ENCODE data around the gene GPC3.
"Not testable (repeated sequence)": the region's sequence is repeated elsewhere in the genome, so short reads cannot be mapped to it uniquely, and the experiment has no call there.

GPC3 gene

DNA sequence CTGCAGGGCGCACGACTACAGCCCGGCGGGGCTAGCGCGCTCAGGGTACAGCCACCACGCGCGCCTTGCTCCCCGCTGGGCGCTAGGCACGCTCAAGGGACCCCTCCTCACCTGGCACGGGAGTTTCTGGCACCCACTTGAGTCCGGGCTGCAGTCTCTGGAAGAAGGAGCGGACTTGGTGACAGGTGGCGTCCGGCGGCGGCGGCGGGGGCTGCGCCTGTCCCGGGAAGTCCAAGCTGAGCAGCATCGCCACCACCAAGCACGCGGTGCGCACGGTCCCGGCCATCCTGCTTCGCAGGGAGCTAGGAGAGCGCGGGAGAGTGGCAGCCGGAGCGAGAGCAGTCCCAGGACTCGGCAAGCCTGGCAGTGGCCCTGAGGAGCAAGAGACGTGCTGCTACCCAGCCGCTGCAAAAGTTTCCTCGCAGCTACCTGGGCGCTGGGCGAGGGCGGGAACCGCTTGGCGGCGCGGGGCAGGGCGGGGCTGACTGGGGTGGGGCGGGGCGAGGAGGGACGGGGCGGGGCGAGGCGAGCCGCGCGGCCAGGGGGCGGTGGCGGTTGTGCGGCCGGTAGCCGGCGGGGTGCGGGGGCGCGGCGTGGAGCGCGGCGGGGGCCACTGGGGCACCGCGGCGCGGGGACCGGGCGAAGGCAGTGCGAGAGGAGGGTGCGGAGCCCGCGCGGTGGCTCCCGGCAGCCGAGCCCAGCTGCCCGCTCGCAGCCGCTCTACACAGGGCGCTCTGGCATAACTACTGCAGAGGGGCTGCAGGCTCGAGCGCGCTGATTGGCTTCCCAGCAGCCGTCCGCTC, at the start of gene GPC3:
TSS of gene GPC3 (minus strand) at position 431 of the 803 bp plus-strand sequence.
- peak; percentile 5 for DNase-seq

DNA sequence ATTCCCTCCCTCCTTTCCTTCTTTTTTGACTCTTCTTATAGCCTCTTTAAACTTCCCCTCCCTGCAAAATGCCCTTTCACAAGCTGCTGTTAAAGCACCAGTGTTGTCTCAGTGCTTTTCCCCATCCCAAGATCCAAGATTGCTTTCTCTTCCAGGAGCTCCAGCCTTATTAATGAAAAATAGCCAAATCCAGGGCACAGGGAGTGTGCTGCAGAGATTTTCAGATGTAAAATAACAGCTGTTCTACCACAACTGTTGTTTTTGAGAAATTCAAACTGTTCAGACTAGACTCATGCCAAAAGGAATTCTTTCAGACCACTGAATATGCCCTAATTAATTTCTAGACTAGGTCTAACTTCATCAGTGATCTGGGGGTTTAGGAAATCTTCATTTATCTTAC, 47.0 kb upstream of the GPC3 start:
- no peak for DNase-seq

DNA sequence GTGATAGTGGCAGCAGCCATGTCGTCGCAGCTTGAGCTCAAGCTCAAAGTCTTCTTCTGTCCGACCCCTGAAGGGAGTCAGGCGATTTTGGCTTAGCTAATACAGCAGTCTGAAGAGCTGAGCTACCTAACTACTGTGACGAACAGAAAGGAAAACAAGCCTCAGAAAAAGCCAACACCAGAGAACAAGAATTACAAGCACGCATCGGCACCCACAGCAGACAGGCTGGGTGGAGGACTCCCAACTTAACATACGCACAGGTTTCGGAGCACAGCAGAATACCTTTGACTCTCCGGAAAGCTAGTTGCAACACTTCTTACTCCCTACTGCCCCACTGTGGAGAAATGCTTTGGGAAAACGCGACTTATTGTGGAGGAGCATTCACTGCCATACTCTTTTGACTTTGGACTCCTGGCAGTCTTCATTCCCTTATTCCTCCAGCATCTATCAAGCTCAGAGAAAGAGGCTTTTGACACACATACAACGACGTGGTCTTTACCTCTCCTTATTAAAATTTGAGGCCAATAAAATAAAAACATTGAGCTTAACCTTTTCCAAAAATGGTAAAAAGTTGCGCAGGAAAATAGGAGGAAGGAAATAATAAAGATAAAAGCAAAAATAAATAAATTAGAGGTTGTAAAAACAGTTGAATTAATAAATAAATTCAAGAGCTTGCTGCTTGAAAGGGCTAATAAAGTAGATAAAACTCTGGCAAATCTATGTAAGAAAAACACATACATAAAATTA, 41.3 kb upstream of the GPC3 start:
- DNase-seq, result peak; percentile 15

DNA sequence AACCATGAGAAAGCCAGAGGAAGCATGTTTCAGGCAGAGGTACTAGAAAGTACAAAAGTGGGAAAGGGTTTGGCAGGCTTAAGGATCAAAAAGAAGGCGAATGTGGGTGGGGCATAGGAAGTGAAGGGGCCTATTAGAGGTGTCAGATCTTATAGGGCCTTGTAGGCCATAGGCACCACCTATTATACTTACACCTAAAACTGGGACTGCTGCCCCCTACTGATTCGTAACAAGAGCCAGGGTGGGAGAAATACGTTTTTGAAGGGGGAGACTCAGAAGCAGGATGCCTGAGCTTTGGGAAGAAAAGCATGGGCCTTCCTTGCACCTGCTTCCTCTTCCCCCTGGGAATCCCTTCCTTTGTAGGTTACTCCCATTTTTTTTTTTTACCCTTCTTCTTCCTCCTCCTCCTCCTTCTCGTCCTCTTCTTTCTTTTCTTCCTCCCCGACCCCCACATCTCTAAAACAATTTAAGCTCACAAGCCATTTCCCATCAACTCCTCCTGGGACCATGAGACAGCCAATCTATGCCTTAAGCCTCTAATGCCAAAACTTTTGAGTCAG, 40.7 kb upstream of the GPC3 start:
- no peak for DNase-seq

DNA sequence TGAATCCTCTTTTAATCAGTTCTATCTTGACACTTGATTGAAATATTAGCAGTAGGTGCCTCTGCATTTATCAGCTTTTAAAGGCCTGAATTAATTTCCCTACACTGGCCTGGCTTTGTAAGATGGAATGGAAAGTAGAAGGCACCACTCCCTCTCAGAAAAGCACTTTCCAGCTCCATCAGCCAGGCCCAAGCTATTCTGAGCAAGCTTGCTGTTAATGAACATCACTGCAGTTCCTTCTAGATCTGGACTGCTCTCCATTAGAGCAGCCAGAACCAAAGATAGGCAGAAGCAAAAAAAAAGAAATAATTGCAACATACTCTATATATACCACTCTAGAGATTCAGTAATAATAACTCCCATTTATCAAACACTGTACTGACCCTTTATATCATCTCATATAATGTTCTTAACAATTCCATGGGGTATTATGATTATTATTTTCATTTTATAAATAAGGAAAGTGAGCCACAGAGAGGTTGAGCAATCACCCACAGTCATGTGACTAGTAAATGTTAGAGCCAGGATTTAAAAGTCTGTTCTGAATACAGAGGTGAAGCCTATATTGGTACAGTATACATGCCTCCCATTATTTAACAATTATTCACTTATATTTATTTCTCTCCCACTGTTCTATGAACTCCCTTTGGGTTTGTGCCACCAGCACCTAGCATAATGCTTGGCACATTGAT, 39.4 kb upstream of the GPC3 start:
- no peak for DNase-seq

DNA sequence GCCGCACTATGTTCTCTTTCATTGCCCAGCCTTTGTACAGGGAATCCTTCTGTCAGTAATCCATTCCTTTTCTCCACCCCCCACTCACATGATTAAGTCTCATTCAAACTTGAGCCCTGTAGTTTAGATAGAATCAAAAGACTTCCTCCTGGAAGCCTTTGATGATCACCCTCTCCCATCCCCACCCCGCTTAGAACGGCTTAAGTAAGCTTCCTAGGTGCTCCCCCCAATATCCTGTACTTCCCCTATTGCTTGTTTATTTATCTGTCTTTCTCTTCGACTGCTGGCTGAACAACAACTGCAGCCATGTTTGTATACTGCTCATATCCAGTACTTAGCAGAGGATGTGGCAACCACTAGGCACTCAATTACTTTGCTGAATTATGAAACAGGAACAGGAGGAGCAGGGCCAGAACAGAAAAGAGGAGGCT, 38.5 kb upstream of the GPC3 start:
- peak; percentile 11 for DNase-seq

DNA sequence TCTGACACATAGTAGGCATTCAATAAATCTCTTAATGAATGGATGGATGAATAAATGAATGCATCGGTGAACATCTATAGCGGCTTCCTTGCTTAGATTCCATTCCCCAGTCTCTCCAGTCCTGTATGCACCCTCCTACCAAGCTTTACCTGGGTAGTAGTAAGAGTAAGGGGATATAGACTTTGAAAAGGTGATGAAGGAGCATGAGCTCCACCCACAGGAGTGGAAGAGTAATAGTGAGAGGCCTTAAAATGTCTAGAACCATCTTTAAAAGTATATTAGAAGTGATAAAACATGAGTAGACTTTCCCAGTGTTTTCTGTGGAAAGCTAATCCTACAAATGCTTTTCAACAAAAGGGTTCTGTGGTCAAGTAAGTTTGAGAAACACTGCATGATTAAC, 35.5 kb upstream of the GPC3 start:
- peak; percentile 18 for DNase-seq

DNA sequence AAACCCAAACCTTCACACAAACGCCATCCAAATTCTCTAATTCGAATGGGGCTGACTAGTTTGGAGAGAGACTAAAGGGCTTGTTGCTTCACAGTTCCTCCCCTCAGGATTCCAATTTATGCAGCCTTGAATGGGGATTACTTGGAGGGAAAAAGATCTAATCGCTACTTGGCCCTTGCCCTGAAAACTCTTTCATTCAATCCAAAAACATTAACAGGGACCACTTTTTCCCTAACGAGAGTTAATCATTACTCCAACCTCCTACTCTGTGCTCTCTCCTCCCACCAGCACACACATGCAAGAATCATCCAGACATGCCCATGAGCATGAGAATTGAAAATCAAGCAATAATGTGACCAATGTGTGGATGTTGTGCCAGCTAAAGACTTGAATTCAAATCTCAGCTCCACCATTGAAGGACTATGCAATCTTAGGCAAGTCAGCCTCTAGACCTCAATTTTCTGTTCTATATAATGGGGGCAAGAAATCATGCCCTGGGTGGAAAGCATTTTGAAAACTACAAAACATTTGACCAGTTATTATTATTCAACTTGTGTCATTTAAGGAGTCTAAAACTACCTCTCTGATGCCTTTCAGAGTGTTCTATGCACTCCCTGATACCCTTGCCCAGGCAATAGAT, 34.3 kb upstream of the GPC3 start:
- DNase-seq, result no peak

DNA sequence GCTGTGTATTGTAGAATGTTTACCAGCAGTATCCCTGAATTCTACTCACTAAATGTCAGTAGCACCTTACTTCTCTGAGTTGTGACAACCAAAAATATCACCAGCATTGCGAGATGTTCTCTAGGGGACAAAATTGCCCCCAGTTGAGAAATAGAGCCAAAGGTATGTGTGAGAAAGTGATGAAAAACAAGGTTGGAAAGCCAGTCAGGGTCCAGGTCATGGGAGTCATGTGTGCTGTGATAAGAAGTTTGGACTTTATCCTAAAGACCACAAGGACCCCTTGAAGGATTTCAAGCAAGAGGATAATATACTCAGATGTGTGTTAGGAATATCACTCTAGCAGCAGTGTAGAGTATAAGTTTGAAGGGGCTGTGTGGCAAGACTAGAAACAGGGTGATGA, 30.9 kb upstream of the GPC3 start:
- DNase-seq, result not testable (repeated sequence)

DNA sequence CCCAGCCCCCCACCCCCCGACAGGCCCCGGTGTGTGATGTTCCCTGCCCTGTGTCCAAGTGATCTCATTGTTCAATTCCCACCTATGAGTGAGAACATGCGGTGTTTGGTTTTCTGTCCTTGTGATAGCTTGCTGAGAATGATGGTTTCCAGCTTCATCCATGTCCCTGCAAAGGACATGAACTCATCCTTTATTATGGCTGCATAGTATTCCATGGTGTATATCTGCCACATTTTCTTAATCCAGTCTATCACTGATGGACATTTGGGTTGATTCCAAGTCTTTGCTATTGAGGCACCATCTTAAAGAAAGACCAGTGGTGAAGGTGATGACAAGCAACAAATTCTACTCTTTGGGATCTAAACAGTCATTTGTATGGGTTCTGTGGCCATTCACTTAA, 30.1 kb upstream of the GPC3 start:
- not testable (repeated sequence) for DNase-seq

DNA sequence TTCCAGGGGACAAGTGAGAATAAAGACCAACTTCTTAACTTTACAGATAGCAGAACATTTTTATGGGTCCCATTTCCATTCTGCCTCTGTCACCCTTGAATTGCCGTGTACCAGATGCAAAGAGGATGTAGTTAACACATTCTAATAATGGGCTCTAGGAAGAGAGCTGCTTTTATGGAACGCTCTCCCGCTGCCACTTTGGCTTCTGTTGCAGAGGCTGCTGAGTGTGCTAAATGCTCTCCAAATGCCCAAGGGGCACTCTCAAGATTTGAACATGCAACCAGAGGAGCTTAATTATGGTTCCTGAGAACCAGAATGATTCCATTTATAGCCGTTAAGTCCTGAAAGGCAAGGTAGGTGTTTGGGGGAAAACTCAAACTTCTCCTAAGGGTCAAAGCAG, 28.1 kb upstream of the GPC3 start:
- no peak for DNase-seq

DNA sequence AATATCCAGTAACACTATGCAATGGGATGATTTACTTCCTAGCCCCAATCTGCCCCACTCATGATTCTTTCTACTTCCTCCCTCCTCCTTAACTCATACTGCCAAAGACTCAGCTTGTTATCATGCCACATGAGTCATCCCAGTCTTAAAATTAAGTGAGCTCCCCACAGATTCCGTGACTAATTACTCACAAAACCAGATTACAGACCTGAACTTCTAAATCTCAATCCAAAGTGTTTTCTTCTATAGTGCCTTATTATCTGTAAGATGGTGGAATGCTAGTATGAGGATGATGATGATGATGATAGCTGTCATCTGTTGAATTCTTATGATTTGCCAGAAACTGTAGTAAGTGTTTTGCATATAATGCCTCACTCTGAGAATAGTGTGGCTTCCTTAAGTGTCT, 27.7 kb upstream of the GPC3 start:
- peak; percentile 34 for DNase-seq

DNA sequence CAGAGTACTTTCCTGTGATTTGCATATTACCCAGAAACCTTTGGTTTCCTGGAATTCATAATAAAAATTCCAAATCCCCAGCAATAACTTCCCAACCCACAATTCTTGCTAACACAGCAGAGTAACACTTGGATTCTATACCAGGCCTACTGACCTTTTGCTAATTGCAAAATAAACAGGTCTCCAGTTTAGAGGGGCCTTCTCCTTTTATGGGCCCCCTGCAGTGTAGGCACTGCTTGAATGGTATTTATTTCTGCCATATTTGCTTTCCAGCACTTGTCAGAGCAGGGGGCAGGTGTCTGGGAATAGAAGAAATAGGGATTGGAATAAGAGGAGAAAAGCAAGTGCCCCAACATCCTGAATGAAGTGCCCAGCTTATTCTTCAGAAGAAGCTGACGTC, 25.3 kb upstream of the GPC3 start:
- no peak for DNase-seq

DNA sequence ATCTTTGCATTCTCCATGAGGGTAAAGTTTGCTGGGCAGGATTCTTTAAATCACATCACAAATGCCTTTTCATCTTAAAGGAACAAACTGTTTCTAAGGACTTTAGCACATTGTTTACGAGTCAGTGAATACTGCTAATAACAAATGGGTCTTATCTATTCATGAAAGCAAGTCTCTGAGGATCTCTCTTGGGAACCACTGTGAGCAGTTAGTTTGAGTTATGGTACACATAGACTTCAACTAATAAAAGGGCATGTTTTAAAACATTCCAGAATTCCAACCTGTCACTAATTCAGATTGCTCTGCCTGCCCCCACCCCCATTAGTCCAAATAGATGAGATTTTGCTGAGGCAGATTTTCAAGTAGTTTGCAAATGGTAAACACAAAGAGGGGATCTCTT, 22.3 kb upstream of the GPC3 start:
- DNase-seq, result no peak

DNA sequence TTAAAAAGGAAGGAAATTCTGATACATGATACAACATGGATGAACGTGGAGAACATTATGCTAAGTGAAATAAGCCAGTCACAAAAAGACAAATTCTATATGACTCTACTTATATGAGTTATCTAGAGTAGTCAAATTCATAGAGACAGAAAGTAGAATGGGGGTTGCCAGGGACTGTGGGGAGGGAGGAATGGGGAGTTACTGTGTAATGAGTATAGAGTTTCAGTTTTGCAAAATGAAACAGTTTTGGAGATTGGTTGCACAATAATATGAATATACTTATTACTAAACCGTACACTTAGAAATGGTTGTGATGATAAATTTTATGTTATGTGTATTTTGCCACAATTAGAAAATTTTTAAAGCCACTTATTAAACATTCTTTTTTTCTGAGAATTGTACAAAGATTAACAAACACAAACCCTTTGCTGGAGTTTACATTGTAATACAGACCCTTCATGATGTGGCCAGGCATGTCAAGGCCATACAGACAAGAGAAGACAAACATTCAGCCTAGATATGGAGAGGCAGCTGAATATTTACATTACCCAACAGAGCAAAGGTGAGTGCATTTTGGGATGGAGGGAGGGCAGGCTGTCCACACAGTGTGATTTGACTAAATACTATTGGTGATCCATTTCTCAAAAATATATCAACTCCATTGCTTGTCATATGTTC, 21.2 kb upstream of the GPC3 start:
- no peak for DNase-seq

DNA sequence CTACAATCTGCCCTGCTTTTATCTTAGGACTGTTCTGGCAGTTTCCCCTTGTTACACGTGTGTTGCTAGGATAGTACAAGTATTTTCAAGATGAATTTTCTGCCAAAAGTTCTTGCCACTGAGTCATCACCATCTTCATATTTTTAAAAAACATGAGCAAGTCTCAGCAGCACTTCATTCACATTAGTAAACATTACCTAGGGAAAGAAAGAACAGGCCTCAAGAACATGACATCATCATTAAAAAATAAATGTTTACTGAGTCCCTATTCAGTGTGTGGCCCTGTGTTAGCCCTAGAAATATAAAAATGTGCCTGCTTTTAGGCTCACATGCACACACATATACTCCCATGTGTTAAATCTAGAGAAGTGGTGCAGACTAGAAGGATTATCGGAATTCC, 18.7 kb upstream of the GPC3 start:
- no peak for DNase-seq

DNA sequence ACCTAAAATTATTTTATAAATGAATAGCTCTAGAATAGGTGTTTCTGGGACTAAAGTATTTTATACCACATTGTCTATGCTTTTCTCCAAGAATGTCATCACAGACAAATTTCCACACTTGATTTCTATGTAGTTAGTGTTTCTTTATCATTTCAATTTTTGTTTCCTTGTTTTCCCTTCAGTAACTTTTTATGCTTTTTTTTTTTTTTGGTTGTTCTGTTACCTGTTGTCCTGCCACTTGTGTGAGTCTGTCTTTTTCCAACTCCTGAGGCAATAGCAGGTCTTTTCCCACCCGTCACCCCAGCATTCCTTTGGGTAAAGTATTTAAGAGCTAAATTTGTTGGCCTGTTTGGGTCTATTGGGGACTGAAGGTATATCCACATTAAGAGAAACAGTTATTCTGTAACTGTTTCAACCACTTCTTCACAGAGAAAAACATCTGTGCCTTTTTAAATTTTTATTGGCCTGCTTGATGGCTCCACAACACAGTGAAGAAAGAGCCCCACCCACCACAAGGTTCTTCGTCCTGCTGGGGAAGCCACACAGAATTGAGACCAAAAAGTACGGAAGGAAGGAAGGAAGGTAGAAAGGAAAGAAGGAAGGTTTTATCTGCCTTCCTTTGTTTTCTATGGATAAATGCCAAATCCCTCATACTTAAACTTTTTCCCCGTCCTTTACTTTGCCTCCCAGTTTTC, 17.7 kb upstream of the GPC3 start:
- no peak for DNase-seq

DNA sequence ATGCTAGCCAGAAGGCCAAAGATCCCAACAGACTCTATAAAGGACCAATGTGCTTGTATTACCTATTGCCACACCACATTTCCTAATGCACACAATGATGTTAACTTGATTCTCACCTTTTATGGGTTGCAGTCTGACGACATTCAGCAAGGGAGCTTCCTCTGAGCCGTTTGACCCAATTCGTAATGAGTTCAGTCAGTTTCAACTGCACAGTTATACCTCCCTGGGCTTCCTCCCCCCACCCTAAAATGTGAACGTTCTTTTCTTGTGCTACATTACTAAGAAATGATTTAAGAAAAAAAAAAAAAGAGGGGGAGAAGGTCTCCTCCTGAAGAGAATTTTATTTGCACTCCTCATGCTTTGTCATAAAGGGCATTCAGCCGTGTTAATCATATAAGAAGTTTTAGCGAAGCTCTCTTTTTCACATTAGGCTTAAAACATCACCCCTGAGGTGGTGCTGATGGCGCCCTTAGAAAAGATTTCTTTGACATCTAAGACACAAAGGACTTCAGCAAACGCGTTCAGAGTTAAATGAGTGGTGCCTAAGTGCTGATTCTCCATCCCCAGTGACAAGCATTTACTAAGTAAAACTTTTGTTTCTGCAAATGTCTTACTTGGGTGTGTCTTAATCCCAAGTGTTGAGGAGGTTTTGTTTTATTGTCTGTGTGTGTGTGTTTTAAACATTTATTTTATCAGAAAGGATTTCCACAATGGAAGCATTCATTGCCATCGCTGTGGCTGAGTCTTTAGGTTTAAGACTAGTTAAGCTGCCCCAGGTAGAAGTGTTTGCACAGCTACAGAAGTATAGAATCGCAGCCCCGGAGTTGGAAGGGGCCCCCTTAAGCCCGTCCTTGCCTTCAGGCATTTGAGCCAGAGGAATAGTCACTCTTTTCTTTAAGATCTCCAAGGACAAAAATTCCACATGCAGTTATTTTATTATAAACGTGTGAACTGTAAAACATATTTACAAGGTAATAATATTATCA, 15.2 kb upstream of the GPC3 start:
- DNase-seq, result no peak

DNA sequence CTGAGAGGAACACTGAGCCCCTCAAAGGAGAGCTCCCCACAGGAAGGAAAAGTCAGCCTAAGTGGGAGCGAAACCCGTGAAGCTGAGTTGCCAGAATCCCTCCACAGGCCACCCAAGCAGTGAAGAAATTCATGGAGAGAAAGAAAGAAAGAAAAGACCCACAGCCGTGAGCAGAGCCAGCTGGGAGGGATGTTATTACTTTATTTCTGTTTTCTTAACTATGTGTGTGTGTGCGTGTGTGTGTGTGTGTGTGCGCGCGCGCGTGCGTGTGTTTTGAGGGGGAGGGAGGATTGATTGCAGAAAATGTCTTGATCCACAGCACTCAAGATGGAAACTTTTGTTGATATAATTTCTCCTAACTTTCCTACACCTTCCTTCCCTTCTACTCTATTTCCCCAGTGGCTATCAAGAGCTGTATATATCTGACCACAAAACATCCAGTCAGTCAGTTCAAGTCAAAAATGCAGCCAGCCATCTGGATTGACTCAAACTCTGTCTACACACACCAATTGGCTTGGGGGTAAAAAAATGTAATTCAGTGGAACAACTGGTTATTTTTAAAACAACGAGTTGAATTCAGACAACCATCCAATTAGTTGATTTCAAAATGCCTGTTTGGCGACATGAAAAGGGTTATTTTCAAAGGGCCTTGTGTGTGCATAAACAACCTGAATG, 13.8 kb upstream of the GPC3 start:
- DNase-seq, result no peak

DNA sequence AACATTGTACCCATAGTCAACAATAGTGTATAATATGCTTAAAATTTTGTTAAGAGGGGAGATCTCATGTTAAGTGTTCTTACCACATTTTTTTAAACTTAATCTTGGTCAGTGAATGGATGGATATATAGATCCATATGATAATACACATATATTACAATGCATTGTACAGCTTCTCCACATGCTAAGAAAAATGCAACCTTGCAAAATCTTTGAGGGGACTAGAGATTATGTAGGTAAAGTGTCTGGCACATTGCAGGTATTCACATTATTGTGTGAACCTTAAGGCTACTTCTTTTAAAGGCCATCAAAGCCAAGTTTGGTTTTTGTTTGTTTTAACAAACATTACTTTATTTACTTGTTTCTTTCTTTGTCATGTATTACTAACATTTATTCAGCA, 10.4 kb upstream of the GPC3 start:
- no peak for DNase-seq

Measured in OCI-M1 (cell line).